RWPE2 (cell line): Measurements from ENCODE around the gene RAC2.

Experiments used
- ATAC-seq: fragments of 200-7000 bp; cut with Tn5 transposase; 3 replicates; pipeline ENCODE4 v1.9.1; 2021; ENCODE audit warnings: low read depth
- DNase-seq: peaks from one replicate; pipeline ENCODE4 v3.0.0-alpha.2; 2020; ENCODE audit warnings: low spot score
- H3K27ac ChIP-seq: fragments of 450-650 bp; 2 replicates; pipeline ENCODE4 v1.5.1; 2017; ENCODE audit warnings: mild to moderate bottlenecking; ENCODE audit not compliant: poor library complexity, severe bottlenecking
- H3K27me3 ChIP-seq: fragments of 250-450 bp; sonication (Bioruptor Pico); 2 replicates; pipeline ENCODE4 v1.5.1; 2021; ENCODE audit warnings: mild to moderate bottlenecking, moderate library complexity; ENCODE audit not compliant: insufficient read depth, poor library complexity, severe bottlenecking
- H3K36me3 ChIP-seq: fragments of 250-450 bp; sonication (Bioruptor Pico); 2 replicates; pipeline ENCODE4 v1.5.1; 2020; ENCODE audit warnings: low read depth, mild to moderate bottlenecking, moderate library complexity
- H3K4me1 ChIP-seq: fragments of 250-450 bp; sonication (Bioruptor Pico); 2 replicates; pipeline ENCODE4 v1.5.1; 2021; ENCODE audit warnings: mild to moderate bottlenecking, moderate library complexity; ENCODE audit not compliant: insufficient read depth, poor library complexity, severe bottlenecking
- H3K4me3 ChIP-seq: fragments of 250-450 bp; sonication (Bioruptor Pico); 2 replicates; pipeline ENCODE4 v1.5.1; 2021; ENCODE audit warnings: mild to moderate bottlenecking, moderate library complexity; ENCODE audit not compliant: severe bottlenecking
- H3K9me3 ChIP-seq: fragments of 250-450 bp; sonication (Bioruptor Pico); 2 replicates; pipeline ENCODE4 v1.5.1; 2021; ENCODE audit warnings: mild to moderate bottlenecking, moderate library complexity; ENCODE audit not compliant: severe bottlenecking
- TF ChIP-seq, protein P1 (sequence below): fragments of 450-650 bp; IDR thresholded peaks from one replicate; pipeline ENCODE4 v1.5.1; 2017; ENCODE audit warnings: mild to moderate bottlenecking, moderate library complexity; ENCODE audit not compliant: poor library complexity, severe bottlenecking

RAC2 gene

DNA sequence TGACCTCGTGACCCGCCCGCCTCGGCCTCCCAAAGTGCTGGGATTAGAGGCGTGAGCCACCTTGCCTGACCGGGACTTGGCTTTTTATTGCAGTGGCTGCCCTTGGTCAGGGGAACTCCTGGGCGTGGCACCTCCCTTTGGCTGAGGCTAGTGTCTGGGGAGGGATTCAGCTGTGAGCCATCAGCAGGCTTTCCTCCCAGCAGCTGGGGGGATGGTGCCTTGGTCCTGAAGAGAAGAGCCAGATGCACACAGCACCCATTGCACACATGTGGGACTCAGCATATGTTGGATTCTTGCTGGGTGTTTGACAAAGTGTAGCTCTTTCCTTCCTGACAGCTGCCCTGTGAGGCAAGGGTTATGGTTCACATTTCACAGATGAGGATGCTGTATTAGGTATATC is 46.7 kb upstream of the RAC2 start:
- ATAC-seq (peak; percentile 19; the same call in 1 of the 3 replicates), DNase-seq (no peak)
- Histone ChIP-seq H3K27me3 (no peaks in the 10 kb centered on the region), H3K9me3 (no peaks in the 10 kb centered on the region), H3K4me3 (no peak overlapping the region), H3K27ac (no peak overlapping the region), H3K36me3 (no peaks in the 10 kb centered on the region), H3K4me1 (no peaks in the 10 kb centered on the region)
- TF ChIP-seq, protein P1, sequence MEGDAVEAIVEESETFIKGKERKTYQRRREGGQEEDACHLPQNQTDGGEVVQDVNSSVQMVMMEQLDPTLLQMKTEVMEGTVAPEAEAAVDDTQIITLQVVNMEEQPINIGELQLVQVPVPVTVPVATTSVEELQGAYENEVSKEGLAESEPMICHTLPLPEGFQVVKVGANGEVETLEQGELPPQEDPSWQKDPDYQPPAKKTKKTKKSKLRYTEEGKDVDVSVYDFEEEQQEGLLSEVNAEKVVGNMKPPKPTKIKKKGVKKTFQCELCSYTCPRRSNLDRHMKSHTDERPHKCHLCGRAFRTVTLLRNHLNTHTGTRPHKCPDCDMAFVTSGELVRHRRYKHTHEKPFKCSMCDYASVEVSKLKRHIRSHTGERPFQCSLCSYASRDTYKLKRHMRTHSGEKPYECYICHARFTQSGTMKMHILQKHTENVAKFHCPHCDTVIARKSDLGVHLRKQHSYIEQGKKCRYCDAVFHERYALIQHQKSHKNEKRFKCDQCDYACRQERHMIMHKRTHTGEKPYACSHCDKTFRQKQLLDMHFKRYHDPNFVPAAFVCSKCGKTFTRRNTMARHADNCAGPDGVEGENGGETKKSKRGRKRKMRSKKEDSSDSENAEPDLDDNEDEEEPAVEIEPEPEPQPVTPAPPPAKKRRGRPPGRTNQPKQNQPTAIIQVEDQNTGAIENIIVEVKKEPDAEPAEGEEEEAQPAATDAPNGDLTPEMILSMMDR, result no peak

DNA sequence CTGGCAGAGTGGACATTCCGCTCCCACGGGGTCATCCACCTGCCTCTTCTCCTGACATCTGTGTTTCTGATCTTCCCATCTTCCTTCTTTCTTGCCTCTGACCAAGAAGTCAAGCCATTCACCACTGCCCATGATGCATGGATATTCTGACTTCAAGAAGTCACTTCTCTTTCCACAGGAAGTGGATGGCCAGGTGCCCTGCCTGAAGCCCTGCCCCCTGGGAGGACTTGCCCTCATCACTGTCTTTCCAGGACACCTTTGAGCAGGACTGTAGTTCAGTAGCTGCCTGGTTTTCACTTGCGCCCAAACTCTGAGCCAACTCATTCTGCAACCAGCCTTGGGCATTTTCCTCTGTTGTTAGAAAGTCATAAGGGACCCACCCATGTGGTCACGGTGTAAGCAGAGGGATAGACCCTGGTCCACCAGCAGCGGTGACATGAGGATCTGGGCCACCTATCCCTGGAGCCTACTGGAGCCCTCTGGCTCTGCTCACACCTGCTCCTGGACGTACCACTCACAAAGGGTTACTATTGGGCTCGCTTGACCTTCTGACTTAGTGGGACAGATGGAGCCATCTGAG is 45.2 kb upstream of the RAC2 start:
- Histone ChIP-seq H3K4me1 (no peaks in the 10 kb centered on the region), H3K27ac (no peak overlapping the region), H3K9me3 (no peaks in the 10 kb centered on the region), H3K36me3 (no peaks in the 10 kb centered on the region), H3K27me3 (no peaks in the 10 kb centered on the region), H3K4me3 (no peak overlapping the region)
- no peak for ATAC-seq
- DNase-seq, result no peak
- TF ChIP-seq, protein P1, result no peak

DNA sequence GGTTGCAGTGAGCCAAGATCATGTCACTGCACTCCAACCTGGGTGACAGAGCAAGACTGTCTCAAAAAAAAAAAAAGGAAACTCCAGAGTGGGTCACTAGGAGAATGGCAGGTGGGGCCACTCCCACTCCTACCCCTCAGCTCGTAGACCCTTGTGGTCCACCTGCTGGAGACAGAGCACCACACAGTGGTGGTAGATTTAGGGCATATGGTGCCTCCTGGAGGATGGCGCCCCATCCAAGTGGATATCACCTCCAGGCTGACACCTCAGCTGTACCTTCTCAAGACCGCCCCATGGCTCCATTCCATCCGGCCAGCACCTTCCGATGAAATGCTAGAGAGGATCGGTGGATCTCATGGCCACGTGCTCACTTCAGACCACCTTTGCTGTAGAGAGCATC is 44.5 kb upstream of the RAC2 start:
- H3K36me3 ChIP-seq, result no peaks in the 10 kb centered on the region
- TF ChIP-seq, protein P1, result no peak
- H3K27me3 ChIP-seq, result no peaks in the 10 kb centered on the region
- H3K4me1 ChIP-seq, result no peaks in the 10 kb centered on the region
- H3K4me3 ChIP-seq, result no peak overlapping the region
- no peaks in the 10 kb centered on the region for H3K9me3 ChIP-seq
- H3K27ac ChIP-seq, result no peak overlapping the region
- ATAC-seq (no peak), DNase-seq (no peak)

DNA sequence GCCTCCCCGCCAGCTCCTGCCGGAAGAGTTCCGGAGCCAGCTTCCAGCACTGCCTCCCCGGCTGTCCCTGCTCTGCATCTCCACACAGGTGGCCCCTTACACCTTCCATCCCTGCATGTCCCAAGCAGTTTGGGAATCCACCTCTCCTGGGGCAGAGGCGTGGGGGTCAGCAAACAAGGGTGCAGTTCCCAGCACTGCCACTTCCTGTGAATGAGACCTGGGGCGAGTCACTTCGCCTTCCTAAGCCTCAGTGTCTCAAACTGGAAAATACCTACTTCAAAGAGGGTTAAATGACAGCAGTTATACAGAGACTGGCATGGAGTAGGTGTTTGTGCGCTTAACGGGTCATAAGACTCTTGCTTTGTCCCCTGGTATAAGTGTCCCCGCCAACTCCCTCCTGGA is 43.5 kb upstream of the RAC2 start:
- ATAC-seq (no peak), DNase-seq (no peak)
- Histone ChIP-seq H3K27me3 (no peaks in the 10 kb centered on the region), H3K4me1 (peaks cover 2% of the 10 kb centered on the region), H3K4me3 (no peak overlapping the region), H3K9me3 (no peaks in the 10 kb centered on the region), H3K36me3 (no peaks in the 10 kb centered on the region), H3K27ac (no peak overlapping the region)
- TF ChIP-seq, protein P1, result no peak

DNA sequence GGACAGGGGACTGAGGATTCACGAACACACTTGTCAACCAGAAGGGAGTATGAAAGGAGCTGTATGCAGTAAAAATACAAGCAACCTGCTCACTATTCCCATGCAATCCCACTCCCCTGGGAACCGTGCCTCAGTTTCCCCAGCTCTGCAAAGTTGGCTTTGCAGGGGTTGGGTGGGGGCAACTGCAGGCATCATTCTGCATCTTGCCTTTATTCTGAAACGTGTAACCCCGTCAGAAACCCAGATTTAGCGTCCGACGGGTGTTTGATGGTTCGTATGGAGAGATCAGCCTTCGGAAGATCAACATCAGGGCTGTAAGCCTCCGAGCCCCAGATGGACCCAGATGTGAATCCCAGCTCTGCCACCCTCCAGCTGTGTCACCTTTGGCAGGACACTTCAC is 41.9 kb upstream of the RAC2 start:
- H3K4me3 ChIP-seq, result no peak overlapping the region
- DNase-seq, result no peak
- no peaks in the 10 kb centered on the region for H3K9me3 ChIP-seq
- H3K27ac ChIP-seq, result no peak overlapping the region
- ATAC-seq, result no peak
- no peaks in the 10 kb centered on the region for H3K36me3 ChIP-seq
- H3K27me3 ChIP-seq, result no peaks in the 10 kb centered on the region
- peaks cover 7% of the 10 kb centered on the region for H3K4me1 ChIP-seq
- TF ChIP-seq, protein P1, result no peak
